Loucy (cell line): ENCODE measurements around the gene KBTBD12.

ENCODE experiments used
- EZH2phosphoT487 ChIP-seq: fragments of 200-600 bp; IDR thresholded peaks from 2 replicates; pipeline ENCODE4 v1.6.1; 2018; ENCODE audit warnings: antibody characterized with exemption, mild to moderate bottlenecking, moderate library complexity, borderline replicate concordance
- TF ChIP-seq, protein P1 (sequence below): fragments of 200-600 bp; sonication (generic); conservative IDR thresholded peaks from 2 replicates; pipeline ENCODE4 v1.5.1; 2014; ENCODE audit warnings: mild to moderate bottlenecking, antibody characterized with exemption, low read length

DNA sequence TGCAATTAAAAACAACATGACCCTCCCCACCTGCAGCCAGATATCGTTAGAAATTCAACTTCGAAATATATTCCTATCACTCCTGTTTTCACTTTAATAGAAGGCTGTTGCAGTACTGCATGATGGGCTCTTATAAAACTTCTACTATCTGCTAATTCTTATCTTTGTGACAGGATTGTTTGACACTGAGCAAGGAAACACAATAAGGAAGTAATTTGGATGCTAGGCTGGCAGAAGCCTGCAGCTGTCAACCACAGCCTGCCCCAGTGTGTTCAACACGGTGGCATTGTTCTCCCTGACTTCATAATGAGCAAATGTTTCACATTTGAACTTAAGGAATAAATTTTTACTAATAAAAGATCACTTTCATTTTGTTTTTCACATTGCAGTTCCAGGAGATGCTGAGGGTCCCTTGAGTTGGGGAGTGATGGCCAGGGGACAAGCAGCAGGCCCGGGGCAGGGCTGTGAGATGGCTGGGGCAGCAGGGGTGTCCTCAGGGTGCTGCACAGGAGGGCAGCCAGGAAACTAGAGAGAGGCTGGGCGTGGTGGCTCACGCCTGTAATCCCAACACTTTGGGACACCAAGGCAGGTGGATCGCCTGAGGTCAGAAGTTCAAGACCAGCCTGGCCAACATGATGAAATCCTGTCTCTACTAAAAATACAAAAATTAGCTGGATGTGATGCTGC lies 72.4 kb downstream of the KBTBD12 start:
- TF ChIP-seq, protein P1, sequence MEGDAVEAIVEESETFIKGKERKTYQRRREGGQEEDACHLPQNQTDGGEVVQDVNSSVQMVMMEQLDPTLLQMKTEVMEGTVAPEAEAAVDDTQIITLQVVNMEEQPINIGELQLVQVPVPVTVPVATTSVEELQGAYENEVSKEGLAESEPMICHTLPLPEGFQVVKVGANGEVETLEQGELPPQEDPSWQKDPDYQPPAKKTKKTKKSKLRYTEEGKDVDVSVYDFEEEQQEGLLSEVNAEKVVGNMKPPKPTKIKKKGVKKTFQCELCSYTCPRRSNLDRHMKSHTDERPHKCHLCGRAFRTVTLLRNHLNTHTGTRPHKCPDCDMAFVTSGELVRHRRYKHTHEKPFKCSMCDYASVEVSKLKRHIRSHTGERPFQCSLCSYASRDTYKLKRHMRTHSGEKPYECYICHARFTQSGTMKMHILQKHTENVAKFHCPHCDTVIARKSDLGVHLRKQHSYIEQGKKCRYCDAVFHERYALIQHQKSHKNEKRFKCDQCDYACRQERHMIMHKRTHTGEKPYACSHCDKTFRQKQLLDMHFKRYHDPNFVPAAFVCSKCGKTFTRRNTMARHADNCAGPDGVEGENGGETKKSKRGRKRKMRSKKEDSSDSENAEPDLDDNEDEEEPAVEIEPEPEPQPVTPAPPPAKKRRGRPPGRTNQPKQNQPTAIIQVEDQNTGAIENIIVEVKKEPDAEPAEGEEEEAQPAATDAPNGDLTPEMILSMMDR, result no peak
- no peak for TF ChIP-seq EZH2phosphoT487
